Measurements from ENCODE around the gene SGMS1.

DNA sequence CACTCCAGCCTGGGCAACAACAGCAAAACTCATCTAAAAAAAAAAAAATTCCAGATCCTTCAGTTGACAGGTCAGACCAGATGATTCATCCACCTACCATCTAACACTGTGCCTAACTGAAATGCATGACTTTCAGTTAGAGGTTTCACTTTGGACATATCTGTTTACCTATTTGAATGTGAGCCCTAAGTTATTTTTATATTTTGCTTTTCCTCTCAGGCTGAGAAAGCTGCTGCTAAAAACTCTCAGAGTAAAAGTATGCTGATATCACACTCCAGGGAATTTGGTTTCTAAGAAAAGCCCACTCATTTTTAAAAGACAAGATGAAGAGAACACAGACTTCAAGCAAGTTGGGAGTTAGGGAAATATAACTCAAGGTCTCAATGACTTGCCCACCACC is 126.0 kb downstream of the SGMS1 start:
- TF ChIP-seq, protein P1, sequence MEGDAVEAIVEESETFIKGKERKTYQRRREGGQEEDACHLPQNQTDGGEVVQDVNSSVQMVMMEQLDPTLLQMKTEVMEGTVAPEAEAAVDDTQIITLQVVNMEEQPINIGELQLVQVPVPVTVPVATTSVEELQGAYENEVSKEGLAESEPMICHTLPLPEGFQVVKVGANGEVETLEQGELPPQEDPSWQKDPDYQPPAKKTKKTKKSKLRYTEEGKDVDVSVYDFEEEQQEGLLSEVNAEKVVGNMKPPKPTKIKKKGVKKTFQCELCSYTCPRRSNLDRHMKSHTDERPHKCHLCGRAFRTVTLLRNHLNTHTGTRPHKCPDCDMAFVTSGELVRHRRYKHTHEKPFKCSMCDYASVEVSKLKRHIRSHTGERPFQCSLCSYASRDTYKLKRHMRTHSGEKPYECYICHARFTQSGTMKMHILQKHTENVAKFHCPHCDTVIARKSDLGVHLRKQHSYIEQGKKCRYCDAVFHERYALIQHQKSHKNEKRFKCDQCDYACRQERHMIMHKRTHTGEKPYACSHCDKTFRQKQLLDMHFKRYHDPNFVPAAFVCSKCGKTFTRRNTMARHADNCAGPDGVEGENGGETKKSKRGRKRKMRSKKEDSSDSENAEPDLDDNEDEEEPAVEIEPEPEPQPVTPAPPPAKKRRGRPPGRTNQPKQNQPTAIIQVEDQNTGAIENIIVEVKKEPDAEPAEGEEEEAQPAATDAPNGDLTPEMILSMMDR (IDR thresholded peaks at IDR 0.05) = no peak
- no peak for TF ChIP-seq POLR2A (IDR thresholded peaks at IDR 0.05)
